ENCODE data around the gene HTN3. TPM values are rescaled to one million over a fixed set of nuclear protein-coding genes. Genes with fewer than 3 reads are reported as not detected.

Gene HTN3
- total RNA-seq, 1 donor from 2014 or later = not detected

DNA sequence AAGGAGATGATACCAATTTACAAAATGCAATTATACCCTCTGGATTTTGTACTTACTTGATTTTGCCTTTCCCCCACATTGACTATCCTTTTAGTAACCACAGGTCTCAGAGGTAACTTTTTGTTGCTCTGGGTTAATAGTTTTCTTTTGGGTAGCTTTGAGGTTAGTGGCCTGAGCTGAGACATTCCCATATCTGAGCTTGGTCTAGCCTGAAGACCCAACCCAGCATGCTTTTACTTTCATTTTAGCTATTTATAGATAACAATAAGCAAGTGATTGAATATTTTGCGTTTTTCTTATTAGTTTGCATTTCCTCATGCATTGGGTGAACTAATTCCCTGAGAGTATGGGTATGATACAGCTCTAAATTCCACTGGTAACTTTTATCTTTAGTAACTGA lies 33.7 kb downstream of the HTN3 start:
- no peak for DNase-seq (ENCODE audit: low spot score in 2 of 2, unreplicated experiment in 2 of 2)
- no peaks in the 10 kb centered on the region for H3K36me3 Mint-ChIP-seq
- H3K27ac Mint-ChIP-seq = no peak overlapping the region
- H3K4me3 Mint-ChIP-seq = no peak overlapping the region
- no peaks in the 10 kb centered on the region for H3K27me3 Mint-ChIP-seq (ENCODE audit: low read depth)
- TF ChIP-seq, protein P1, sequence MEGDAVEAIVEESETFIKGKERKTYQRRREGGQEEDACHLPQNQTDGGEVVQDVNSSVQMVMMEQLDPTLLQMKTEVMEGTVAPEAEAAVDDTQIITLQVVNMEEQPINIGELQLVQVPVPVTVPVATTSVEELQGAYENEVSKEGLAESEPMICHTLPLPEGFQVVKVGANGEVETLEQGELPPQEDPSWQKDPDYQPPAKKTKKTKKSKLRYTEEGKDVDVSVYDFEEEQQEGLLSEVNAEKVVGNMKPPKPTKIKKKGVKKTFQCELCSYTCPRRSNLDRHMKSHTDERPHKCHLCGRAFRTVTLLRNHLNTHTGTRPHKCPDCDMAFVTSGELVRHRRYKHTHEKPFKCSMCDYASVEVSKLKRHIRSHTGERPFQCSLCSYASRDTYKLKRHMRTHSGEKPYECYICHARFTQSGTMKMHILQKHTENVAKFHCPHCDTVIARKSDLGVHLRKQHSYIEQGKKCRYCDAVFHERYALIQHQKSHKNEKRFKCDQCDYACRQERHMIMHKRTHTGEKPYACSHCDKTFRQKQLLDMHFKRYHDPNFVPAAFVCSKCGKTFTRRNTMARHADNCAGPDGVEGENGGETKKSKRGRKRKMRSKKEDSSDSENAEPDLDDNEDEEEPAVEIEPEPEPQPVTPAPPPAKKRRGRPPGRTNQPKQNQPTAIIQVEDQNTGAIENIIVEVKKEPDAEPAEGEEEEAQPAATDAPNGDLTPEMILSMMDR (IDR thresholded peaks at IDR 0.05; ENCODE audit: unreplicated experiment) = no peak
- H3K4me1 Mint-ChIP-seq = peaks cover 19% of the 10 kb centered on the region
- H3K9me3 Mint-ChIP-seq = no peaks in the 10 kb centered on the region

DNA sequence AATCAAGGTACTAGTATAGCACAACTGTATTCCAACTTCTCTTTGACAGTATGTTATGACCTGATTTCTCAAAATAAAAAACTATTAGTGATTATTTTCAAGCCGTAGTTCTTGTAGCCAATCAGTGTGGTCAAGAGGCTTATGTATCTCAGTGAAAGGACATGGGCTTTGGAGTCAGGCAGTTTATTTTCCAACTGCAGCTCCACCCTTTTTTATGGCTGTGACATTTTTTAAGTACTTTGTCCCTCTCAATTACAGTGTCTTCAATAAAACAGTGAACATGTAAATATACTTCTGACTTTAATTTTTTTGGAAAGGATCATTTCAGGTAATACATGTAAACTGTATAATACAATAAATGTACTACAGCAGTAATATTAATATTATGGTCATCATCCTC lies 51.9 kb downstream of the HTN3 start:
- DNase-seq (ENCODE audit: low spot score in 2 of 2, unreplicated experiment in 2 of 2) = no peak
- Mint-ChIP-seq H3K27me3 (ENCODE audit: low read depth) (no peaks in the 10 kb centered on the region), H3K9me3 (peaks cover 5% of the 10 kb centered on the region), H3K4me3 (no peak overlapping the region), H3K27ac (no peak overlapping the region), H3K4me1 (no peaks in the 10 kb centered on the region), H3K36me3 (no peaks in the 10 kb centered on the region)
- TF ChIP-seq, protein P1 (IDR thresholded peaks at IDR 0.05; ENCODE audit: unreplicated experiment) = no peak

Other genes with a start within 250 kb of the HTN3 start
- 118 to 122 TPM (median 121 TPM) in 3 replicates for gene SULT1E1, start 168.3 kb upstream of the HTN3 start, total RNA-seq
- gene CSN1S1, start 97.4 kb upstream of the HTN3 start, total RNA-seq = not detected in 3 replicates
- not detected in 3 replicates for gene CSN2, start 62.7 kb upstream of the HTN3 start, total RNA-seq
- not detected in 3 replicates for gene STATH, start 32.5 kb upstream of the HTN3 start, total RNA-seq
- gene HTN1, start 22.0 kb downstream of the HTN3 start, total RNA-seq = not detected in 3 replicates
- not detected in 3 replicates for gene PRR27, start 125.8 kb downstream of the HTN3 start, total RNA-seq
- gene ODAM, start 167.3 kb downstream of the HTN3 start, total RNA-seq = 2.8 to 3.2 TPM (median 3.1 TPM) in 3 replicates
- 0.72 to 1.5 TPM (median 0.75 TPM) in 3 replicates for gene FDCSP, start 197.7 kb downstream of the HTN3 start, total RNA-seq
- gene CSN3, start 214.1 kb downstream of the HTN3 start, total RNA-seq = not detected in 3 replicates